WERI-Rb-1 (cell line): ENCODE measurements around the gene SEC61B.
"Not testable (repeated sequence)": the region's sequence is repeated elsewhere in the genome, so short reads cannot be mapped to it uniquely, and the experiment has no call there.

ENCODE experiments used
- DNase-seq: peaks from one replicate; pipeline ENCODE4 v3.0.0-alpha.2; 2020
- H3K27ac ChIP-seq: fragments of 250-450 bp; sonication (Bioruptor Pico); 2 replicates; pipeline ENCODE4 v1.5.1; 2020; ENCODE audit warnings: mild to moderate bottlenecking, moderate library complexity
- H3K27me3 ChIP-seq: fragments of 250-450 bp; sonication (Bioruptor Pico); 2 replicates; pipeline ENCODE4 v1.5.1; 2021; ENCODE audit warnings: mild to moderate bottlenecking, low read depth, moderate library complexity; ENCODE audit not compliant: insufficient read depth, severe bottlenecking
- H3K36me3 ChIP-seq: fragments of 250-450 bp; sonication (Bioruptor Pico); 2 replicates; pipeline ENCODE4 v1.5.1; 2020; ENCODE audit warnings: mild to moderate bottlenecking, moderate library complexity
- H3K4me3 ChIP-seq: 2 replicates; pipeline ENCODE4 v1.5.1; 2011; ENCODE audit warnings: low read depth, mild to moderate bottlenecking, control low read depth, low read length
- H3K9me3 ChIP-seq: fragments of 250-450 bp; sonication (Bioruptor Pico); 2 replicates; pipeline ENCODE4 v1.5.1; 2021; ENCODE audit warnings: mild to moderate bottlenecking, moderate library complexity; ENCODE audit not compliant: severe bottlenecking
- CTCF ChIP-seq: IDR thresholded peaks from 2 replicates; pipeline ENCODE4 v1.5.1; 2011; ENCODE audit warnings: low read depth, mild to moderate bottlenecking, control low read depth, inconsistent platforms, low read length

SEC61B gene

GRCh38 chr9:99193466-99193821 is 28.6 kb upstream of the SEC61B start:
- TF ChIP-seq CTCF = no peak
- Histone ChIP-seq H3K4me3 (no peak overlapping the region), H3K27ac (no peak overlapping the region; the same call in 1 of the 2 replicates), H3K9me3 (no peaks in the 10 kb centered on the region), H3K36me3 (no peaks in the 10 kb centered on the region), H3K27me3 (no peaks in the 10 kb centered on the region)
- DNase-seq = no peak

- H3K36me3 ChIP-seq, H3K4me3 ChIP-seq, H3K9me3 ChIP-seq, H3K27me3 ChIP-seq, DNase-seq, H3K27ac ChIP-seq: not testable (repeated sequence)
These were observed 25.6 kb upstream of the SEC61B start for GRCh38 chr9:99196484-99196883.

- no peak overlapping the region for H3K27ac ChIP-seq
- no peak for TF ChIP-seq CTCF
- no peaks in the 10 kb centered on the region for H3K9me3 ChIP-seq
- H3K27me3 ChIP-seq = no peaks in the 10 kb centered on the region
- no peak for DNase-seq
- H3K36me3 ChIP-seq = no peaks in the 10 kb centered on the region
- H3K4me3 ChIP-seq = no peak overlapping the region
These were observed 24.9 kb upstream of the SEC61B start for GRCh38 chr9:99197124-99197630.

- no peaks in the 10 kb centered on the region for H3K36me3 ChIP-seq
- H3K27me3 ChIP-seq = no peaks in the 10 kb centered on the region
- no peak for TF ChIP-seq CTCF
- H3K4me3 ChIP-seq = no peak overlapping the region
- no peak for DNase-seq
- no peak overlapping the region for H3K27ac ChIP-seq
- no peaks in the 10 kb centered on the region for H3K9me3 ChIP-seq
These were observed 24.1 kb upstream of the SEC61B start for GRCh38 chr9:99197987-99198386.

- Histone ChIP-seq H3K9me3 (no peaks in the 10 kb centered on the region), H3K27ac (no peak overlapping the region), H3K27me3 (no peaks in the 10 kb centered on the region), H3K4me3 (no peak overlapping the region), H3K36me3 (no peaks in the 10 kb centered on the region)
- TF ChIP-seq CTCF = no peak
- DNase-seq = no peak
These were observed 22.0 kb upstream of the SEC61B start for GRCh38 chr9:99199938-99200539.

- no peak overlapping the region for H3K4me3 ChIP-seq
- H3K36me3 ChIP-seq = no peaks in the 10 kb centered on the region
- no peak for DNase-seq
- no peak for TF ChIP-seq CTCF
- no peaks in the 10 kb centered on the region for H3K27me3 ChIP-seq
- no peak overlapping the region for H3K27ac ChIP-seq
- H3K9me3 ChIP-seq = no peaks in the 10 kb centered on the region
These were observed 20.5 kb upstream of the SEC61B start for GRCh38 chr9:99201603-99202002.
